Measurements from ENCODE around the gene LTB. TPM values are rescaled to one million over a fixed set of nuclear protein-coding genes. Genes with fewer than 3 reads are reported as not detected.

Gene LTB
- polyA plus RNA-seq, 1 donor from 2014 or later, result not detected

- Histone ChIP-seq H3K4me3 (ENCODE audit: low read length) (no peak overlapping the region), H3K4me2 (ENCODE audit: low read length) (no peak overlapping the region), H3K27me3 (ENCODE audit: insufficient read depth, low read depth, low read length) (peaks cover 4% of the 10 kb centered on the region), H3K9me3 (ENCODE audit: low read length) (no peaks in the 10 kb centered on the region), H3K9me2 (ENCODE audit: insufficient read depth, low read length) (no peaks in the 10 kb centered on the region), H4K20me1 (ENCODE audit: insufficient read depth) (no peaks in the 10 kb centered on the region), H2AFZ (ENCODE audit: low read depth, low read length) (no peak overlapping the region), H3K9ac (ENCODE audit: low read length) (no peak overlapping the region), H3K36me3 (ENCODE audit: insufficient read depth, low read length) (no peaks in the 10 kb centered on the region), H3K27ac (ENCODE audit: low read length) (no peak overlapping the region), H3F3A (ENCODE audit: insufficient read depth, low read length, poor library complexity, severe bottlenecking) (no peaks in the 10 kb centered on the region), H3K79me2 (replicated peaks; ENCODE audit: insufficient read depth, low read length) (no peaks in the 10 kb centered on the region)
- TF ChIP-seq EP300 (conservative IDR thresholded peaks at IDR 0.05; ENCODE audit: poor library complexity, severe bottlenecking) (no peak), SMC3 (conservative IDR thresholded peaks at IDR 0.05; ENCODE audit: poor library complexity) (no peak), MXI1 (conservative IDR thresholded peaks at IDR 0.05; ENCODE audit: poor library complexity, severe bottlenecking) (no peak), REST (IDR thresholded peaks at IDR 0.05; ENCODE audit: borderline replicate concordance) (no peak)
Observed at GRCh38 chr6:31586599-31587281, 4.5 kb upstream of the LTB start.

- Histone ChIP-seq H3K27me3 (ENCODE audit: insufficient read depth, low read depth, low read length) (peaks cover 11% of the 10 kb centered on the region), H3K4me3 (ENCODE audit: low read length) (no peak within 1 kb of the TSS), H4K20me1 (ENCODE audit: insufficient read depth) (no peaks in the 10 kb centered on the region), H3K9ac (ENCODE audit: low read length) (no peak within 1 kb of the TSS), H3K36me3 (ENCODE audit: insufficient read depth, low read length) (no peaks in the 10 kb centered on the region), H3K9me3 (ENCODE audit: low read length) (no peaks in the 10 kb centered on the region), H2AFZ (ENCODE audit: low read depth, low read length) (no peak within 1 kb of the TSS), H3K27ac (ENCODE audit: low read length) (no peak within 1 kb of the TSS), H3K79me2 (replicated peaks; ENCODE audit: insufficient read depth, low read length) (no peaks in the 10 kb centered on the region), H3K4me2 (ENCODE audit: low read length) (no peak within 1 kb of the TSS), H3F3A (ENCODE audit: insufficient read depth, low read length, poor library complexity, severe bottlenecking) (no peaks in the 10 kb centered on the region), H3K9me2 (ENCODE audit: insufficient read depth, low read length) (no peaks in the 10 kb centered on the region)
- TF ChIP-seq REST (IDR thresholded peaks at IDR 0.05; ENCODE audit: borderline replicate concordance), result no peak
- TF ChIP-seq CTCF (IDR thresholded peaks at IDR 0.05; ENCODE audit: poor library complexity, severe bottlenecking), result no peak
- no peak for TF ChIP-seq EP300 (conservative IDR thresholded peaks at IDR 0.05; ENCODE audit: poor library complexity, severe bottlenecking)
- no peak for TF ChIP-seq MXI1 (conservative IDR thresholded peaks at IDR 0.05; ENCODE audit: poor library complexity, severe bottlenecking)
- no peak for TF ChIP-seq SMC3 (conservative IDR thresholded peaks at IDR 0.05; ENCODE audit: poor library complexity)
- no peak for TF ChIP-seq RAD21 (conservative IDR thresholded peaks at IDR 0.05)
- TF ChIP-seq EZH2 (IDR thresholded peaks at IDR 0.05; ENCODE audit: borderline replicate concordance, insufficient read depth, low read length, poor library complexity, severe bottlenecking), result no peak
- TF ChIP-seq TAF1 (IDR thresholded peaks at IDR 0.05; ENCODE audit: low read depth), result no peak
- no peak for TF ChIP-seq POLR2AphosphoS5 (IDR thresholded peaks at IDR 0.05)
Observed at GRCh38 chr6:31586008-31586407, 3.8 kb upstream of the LTB start, which contains the start of gene LST1. Gene LST1 (plus strand): TSS chr6:31586277. CDS start chr6:31587300, 1,023 bp downstream.
